Stimulated activated CD4-positive, alpha-beta T cell treated with anti-CD3 and anti-CD28 coated beads, Interleukin-1b, Interleukin-23, amount 100 ng/mL, for 48 hours (primary cell): ENCODE data around the gene CLCF1.
"Not testable (repeated sequence)": the region's sequence is repeated elsewhere in the genome, so short reads cannot be mapped to it uniquely, and the experiment has no call there.

ENCODE experiments used
- DNase-seq: peaks from one replicate; pipeline ENCODE4 v3.0.0-alpha.2; 2020

The CLCF1 gene

GRCh38 chr11:67408437-67409200 lies 35.2 kb upstream of the CLCF1 start:
- no peak for DNase-seq

- no peak for DNase-seq
Observed at GRCh38 chr11:67407688-67408163, 34.3 kb upstream of the CLCF1 start.

DNA sequence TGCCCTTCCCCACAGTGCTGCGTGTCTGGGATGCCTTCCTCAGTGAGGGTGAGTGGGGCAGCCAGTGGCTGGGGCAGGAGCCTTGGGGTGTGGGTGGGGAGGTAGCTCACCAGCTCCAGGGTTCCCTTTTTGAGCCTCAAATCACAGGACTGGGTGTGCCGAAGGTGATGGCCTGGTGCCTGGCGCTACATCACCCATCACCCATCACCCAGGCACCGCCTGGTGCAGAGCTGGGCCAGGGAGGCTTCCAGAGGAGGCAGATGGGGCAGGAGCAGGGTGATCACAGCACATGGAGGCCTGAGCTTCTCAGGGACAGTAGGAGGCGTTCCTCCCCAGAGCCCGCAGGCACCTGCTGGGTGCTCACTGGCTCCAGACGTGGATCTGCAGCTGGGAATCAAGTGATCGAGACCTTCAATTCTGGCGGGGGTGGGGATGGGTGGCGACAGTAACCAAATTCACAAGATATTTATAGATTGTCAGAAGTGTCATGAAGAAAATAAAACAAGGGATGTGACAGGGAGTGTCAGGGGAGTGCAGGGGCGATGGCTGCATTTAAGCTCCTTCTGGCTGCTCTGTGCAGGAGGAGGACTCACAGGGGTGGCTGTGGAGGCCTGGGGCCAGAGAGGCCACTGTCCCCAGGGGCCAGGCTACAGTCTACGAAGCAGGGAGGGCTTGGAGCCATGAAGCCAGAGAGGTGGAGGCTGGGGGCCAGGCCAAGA lies 33.7 kb upstream of the CLCF1 start:
- no peak for DNase-seq

GRCh38 chr11:67406420-67406968 lies 33.1 kb upstream of the CLCF1 start:
- DNase-seq: no peak

DNA sequence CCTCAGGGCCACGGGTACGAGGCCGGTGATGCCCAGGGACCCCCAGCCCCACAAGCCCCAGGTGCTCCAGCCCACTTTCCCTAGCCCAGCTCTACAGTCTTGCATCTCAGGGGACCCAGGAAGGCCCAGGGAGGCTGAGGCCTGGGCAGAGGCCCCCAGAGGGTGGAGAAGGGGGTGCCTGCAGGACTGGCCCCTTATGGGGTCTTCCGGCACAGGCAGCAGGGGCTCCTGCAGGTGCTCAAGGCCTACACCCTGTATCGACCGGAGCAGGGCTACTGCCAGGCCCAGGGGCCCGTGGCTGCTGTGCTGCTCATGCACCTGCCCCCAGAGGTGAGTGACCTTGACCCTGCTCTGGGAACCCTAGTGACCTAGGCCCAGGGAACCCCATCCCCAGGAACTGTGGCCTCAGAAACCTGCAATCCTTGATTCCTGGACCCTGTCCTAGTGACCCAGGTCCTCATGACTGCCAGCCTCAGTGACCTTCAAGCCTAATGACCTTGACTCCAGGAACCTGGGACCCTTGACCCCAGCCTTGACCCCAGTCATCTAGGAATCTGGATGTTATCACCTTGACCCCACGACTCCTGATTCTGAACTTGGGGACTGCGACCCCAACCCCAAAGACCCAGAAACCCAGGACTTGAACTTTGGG lies 32.4 kb upstream of the CLCF1 start:
- no peak for DNase-seq

DNA sequence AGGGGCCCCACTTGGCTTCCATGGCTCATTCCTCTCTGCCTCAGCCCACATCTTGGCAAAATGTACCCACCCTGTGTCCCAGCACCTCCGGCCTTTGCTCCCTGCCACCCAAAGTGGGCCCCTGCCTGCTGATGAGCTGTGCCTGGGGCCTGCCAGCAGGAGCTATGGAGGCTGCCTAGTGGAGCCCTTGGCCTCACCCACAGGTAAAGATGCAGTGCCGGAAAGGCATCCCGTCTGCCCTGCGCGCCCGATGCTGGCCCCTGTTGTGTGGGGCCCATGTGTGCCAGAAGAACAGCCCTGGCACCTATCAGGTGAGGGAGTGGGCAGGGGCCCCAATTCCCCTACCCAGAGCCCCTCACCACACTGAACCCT lies 31.8 kb upstream of the CLCF1 start:
- DNase-seq: no peak

DNA sequence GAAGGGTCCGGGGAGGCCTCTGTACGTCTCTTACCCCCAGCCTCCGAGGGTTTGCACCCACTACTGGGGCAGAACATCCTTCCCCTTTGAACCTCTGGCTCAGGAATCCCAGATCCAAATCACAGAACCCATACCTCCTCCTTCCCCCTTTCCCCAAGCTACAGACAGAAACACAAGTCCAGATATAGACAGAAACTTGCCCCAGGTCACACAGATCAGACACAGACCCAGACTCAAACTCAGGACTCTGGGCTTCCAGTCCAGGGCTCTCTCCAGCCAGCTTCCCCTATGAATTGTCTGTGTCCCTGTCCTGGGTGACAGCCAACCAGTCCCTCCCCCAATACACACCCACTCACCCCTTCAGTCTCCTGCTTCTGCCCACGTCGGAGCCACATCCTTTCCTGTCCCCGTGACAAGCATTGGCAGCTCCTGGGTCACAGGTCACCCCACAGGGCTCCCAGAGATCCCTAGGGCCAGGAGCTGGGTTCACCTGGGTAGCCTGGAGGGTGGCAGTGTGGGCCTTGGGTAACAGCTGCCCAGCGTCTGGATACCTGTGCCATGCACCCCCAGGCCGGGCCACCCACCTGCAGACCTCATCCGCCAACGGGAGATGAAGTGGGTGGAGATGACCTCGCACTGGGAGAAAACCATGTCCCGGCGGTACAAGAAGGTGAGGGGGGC lies 31.3 kb upstream of the CLCF1 start:
- DNase-seq: no peak

GRCh38 chr11:67403085-67403484 lies 29.7 kb upstream of the CLCF1 start:
- DNase-seq: not testable (repeated sequence)

GRCh38 chr11:67402192-67402839 lies 28.9 kb upstream of the CLCF1 start:
- not testable (repeated sequence) for DNase-seq

- DNase-seq: peak; percentile 89
Observed at GRCh38 chr11:67401495-67402191, 28.2 kb upstream of the CLCF1 start, which contains the start of gene PPP1CA. Gene PPP1CA (minus strand): TSS chr11:67401858. CDS start chr11:67401782, 76 bp downstream.

- no peak for DNase-seq
Observed at GRCh38 chr11:67400942-67401494, 27.6 kb upstream of the CLCF1 start.

GRCh38 chr11:67400251-67400941 lies 27.0 kb upstream of the CLCF1 start:
- no peak for DNase-seq

DNA sequence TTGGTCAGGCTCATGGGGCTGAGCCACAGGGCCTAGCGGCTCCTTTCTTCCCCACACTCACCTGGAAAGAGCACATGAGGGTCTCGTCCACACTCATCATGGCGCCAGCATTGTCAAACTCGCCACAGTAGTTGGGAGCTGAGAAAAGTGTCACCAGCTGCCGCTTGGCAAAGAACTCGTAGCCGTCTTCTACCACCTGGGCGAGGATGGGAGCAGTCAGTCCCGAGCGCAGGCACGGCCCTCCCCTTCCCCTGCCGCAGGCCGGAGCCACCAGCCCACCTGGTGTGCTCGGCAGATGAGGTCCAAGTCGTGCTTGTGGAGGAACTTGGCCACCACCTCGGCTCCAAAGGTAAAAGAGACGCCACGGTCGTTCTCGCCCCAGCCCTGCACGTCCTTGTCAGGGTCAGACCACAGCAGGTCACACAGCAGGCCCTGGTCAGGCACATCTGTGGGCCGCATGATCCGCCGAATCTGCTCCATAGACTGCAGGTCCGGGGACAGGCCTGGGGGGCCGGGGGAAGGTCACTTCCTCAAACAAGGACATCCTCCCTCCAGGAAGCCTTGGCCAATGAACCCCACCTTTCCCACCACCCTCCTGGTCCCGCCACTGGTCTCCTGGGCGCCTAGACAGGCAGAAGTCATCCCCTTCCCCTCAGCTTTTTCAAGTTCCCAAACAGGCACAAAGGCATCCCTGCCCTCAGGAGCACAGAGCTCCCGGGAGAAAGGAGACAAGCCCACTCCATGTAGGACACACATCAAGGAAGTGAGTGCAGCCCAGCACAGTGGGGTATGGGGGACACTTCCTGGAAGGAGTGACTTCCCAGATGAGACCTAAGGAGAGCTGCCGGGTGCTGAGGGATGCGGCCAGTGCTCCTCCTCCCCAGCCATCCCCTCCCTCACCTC lies 25.5 kb upstream of the CLCF1 start:
- DNase-seq: no peak

GRCh38 chr11:67397986-67398660 lies 24.7 kb upstream of the CLCF1 start:
- DNase-seq: no peak

- DNase-seq: no peak
Observed at GRCh38 chr11:67397536-67397935, 24.1 kb upstream of the CLCF1 start.

- DNase-seq: no peak
Observed at GRCh38 chr11:67396587-67397389, 23.4 kb upstream of the CLCF1 start.

DNA sequence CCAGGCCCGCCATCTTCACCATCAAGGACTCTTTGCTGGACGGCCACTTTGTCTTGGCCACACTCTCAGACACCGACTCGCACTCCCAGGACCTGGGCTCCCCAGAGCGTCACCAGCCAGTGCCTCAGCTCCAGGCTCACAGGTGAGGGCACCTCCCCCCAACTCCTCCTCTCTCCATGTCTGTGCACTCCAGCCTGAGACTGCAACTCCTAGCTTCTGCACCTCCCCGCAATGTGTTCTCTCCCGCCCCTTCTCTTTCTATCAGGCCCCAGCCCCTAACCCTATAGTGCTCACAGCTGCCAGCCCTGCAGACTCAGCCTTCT lies 22.8 kb upstream of the CLCF1 start:
- DNase-seq: no peak

GRCh38 chr11:67395555-67396258 lies 22.3 kb upstream of the CLCF1 start:
- DNase-seq: no peak
